Measurements from ENCODE around the gene TMEM221.
A peak's percentile ranks its signal among the peaks of the same experiment; 100 is the strongest.

TMEM221 gene

GRCh38 chr19:17482877-17483604 lies 34.6 kb upstream of the TMEM221 start:
- ChIA-PET CTCF (interaction anchor here (1.0 to 1.4 kb wide), 2 partner anchors 11 to 13 kb away, joined by 4 to 9 read pairs; no protein-coding TSS in a partner anchor), POLR2A (interaction anchor here (0.6 kb wide), 1 partner anchor 28 kb away, joined by 3 read pairs; no protein-coding TSS in a partner anchor)

DNA sequence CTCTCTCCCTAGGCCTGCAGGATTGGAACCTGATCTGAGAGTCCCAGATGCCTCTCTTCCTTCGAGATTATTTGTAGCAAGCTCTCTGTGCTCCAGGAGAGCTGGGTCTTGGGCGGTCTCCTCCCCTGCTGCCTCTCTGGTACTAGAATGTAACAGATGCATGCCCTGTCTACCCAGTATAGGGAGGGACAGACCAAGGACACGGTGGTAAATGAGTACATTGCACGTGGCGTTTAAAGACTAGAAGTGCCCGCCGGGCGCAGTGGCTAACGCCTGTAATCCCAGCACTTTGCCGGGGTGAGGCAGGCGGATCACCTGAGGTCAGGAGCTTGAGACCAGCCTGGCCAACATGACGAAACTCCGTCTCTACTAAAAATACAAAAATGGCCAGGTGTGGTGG lies 33.5 kb upstream of the TMEM221 start:
- Histone ChIP-seq H3K36me3 (ENCODE audit: control insufficient read depth in 2 of 2, insufficient read depth in 1 of 2, low read length in 2 of 2) (no peaks in the 10 kb centered on the region), H3K27ac (ENCODE audit: extremely low read depth, low read depth, low read length) (no peak overlapping the region), H3K4me3 (ENCODE audit: low read depth, low read length) (no peak overlapping the region), H3K9me3 (ENCODE audit: control insufficient read depth, insufficient read depth, low read depth, low read length) (no peaks in the 10 kb centered on the region), H3K4me1 (ENCODE audit: control insufficient read depth, insufficient read depth, low read length) (no peaks in the 10 kb centered on the region)
- ChIA-PET CTCF (interaction anchor here (0.6 to 1.0 kb wide), 3 partner anchors 10 to 1010 kb away, joined by 4 to 5 read pairs (median 4); no protein-coding TSS in a partner anchor), POLR2A (no interaction called here)
- TF ChIP-seq ZNF423 (tag by site-specific recombination; IDR thresholded peaks at IDR 0.05) (no peak), ZNF174 (tag by site-specific recombination; IDR thresholded peaks at IDR 0.05) (no peak), ZNF837 (tag by site-specific recombination; IDR thresholded peaks at IDR 0.05) (no peak), HOXD13 (CRISPR knock-in tag; IDR thresholded peaks at IDR 0.05; ENCODE audit: borderline replicate concordance) (no peak), ZFP3 (tag by site-specific recombination; IDR thresholded peaks at IDR 0.05; ENCODE audit: low read depth) (no peak), ZNF2 (tag by site-specific recombination; IDR thresholded peaks at IDR 0.05) (no peak), ZIC2 (tag by site-specific recombination; IDR thresholded peaks at IDR 0.05) (no peak), KLF7 (tag by site-specific recombination; IDR thresholded peaks at IDR 0.05; ENCODE audit: borderline replicate concordance) (no peak), ZNF214 (tag by site-specific recombination; IDR thresholded peaks at IDR 0.05; ENCODE audit: borderline replicate concordance) (no peak), ZNF404 (tag by site-specific recombination; IDR thresholded peaks at IDR 0.05) (no peak), BCL11B (tag by site-specific recombination; IDR thresholded peaks at IDR 0.05; ENCODE audit: low read depth) (no peak), ZNF610 (tag by site-specific recombination; IDR thresholded peaks at IDR 0.05; ENCODE audit: borderline replicate concordance) (no peak), ZNF274 (IDR thresholded peaks at IDR 0.05; ENCODE audit: low read length) (no peak), ZNF274 (tag by site-specific recombination; IDR thresholded peaks at IDR 0.05; ENCODE audit: borderline replicate concordance) (no peak), ZNF670 (tag by site-specific recombination; IDR thresholded peaks at IDR 0.05; ENCODE audit: low read depth) (no peak), ZNF112 (tag by site-specific recombination; IDR thresholded peaks at IDR 0.05) (no peak), ZBTB20 (tag by site-specific recombination; IDR thresholded peaks at IDR 0.05) (no peak)
- TF ChIP-seq, protein P1, sequence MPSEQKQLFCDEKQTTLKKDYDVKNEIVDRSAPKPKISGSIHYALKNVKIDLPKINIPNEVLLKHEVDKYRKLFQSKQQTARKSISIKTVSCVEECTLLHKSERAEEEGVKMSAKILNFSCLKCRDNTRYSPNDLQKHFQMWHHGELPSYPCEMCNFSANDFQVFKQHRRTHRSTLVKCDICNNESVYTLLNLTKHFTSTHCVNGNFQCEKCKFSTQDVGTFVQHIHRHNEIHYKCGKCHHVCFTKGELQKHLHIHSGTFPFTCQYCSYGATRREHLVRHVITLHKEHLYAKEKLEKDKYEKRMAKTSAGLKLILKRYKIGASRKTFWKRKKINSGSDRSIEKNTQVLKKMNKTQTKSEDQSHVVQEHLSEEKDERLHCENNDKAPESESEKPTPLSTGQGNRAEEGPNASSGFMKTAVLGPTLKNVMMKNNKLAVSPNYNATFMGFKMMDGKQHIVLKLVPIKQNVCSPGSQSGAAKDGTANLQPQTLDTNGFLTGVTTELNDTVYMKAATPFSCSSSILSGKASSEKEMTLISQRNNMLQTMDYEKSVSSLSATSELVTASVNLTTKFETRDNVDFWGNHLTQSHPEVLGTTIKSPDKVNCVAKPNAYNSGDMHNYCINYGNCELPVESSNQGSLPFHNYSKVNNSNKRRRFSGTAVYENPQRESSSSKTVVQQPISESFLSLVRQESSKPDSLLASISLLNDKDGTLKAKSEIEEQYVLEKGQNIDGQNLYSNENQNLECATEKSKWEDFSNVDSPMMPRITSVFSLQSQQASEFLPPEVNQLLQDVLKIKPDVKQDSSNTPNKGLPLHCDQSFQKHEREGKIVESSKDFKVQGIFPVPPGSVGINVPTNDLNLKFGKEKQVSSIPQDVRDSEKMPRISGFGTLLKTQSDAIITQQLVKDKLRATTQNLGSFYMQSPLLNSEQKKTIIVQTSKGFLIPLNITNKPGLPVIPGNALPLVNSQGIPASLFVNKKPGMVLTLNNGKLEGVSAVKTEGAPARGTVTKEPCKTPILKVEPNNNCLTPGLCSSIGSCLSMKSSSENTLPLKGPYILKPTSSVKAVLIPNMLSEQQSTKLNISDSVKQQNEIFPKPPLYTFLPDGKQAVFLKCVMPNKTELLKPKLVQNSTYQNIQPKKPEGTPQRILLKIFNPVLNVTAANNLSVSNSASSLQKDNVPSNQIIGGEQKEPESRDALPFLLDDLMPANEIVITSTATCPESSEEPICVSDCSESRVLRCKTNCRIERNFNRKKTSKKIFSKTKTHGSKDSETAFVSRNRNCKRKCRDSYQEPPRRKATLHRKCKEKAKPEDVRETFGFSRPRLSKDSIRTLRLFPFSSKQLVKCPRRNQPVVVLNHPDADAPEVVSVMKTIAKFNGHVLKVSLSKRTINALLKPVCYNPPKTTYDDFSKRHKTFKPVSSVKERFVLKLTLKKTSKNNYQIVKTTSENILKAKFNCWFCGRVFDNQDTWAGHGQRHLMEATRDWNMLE (tag by site-specific recombination; conservative IDR thresholded peaks at IDR 0.05; ENCODE audit: low read depth), result no peak

More at GRCh38 chr19:17482877-17483604, 34.6 kb upstream of the TMEM221 start:
- Histone ChIP-seq H3K9me3 (ENCODE audit: control insufficient read depth, insufficient read depth, low read depth, low read length) (no peaks in the 10 kb centered on the region), H3K4me1 (ENCODE audit: control insufficient read depth, insufficient read depth, low read length) (no peaks in the 10 kb centered on the region), H3K36me3 (ENCODE audit: control insufficient read depth in 2 of 2, insufficient read depth in 1 of 2, low read length in 2 of 2) (no peaks in the 10 kb centered on the region), H3K4me3 (ENCODE audit: low read depth, low read length) (no peak overlapping the region), H3K27ac (ENCODE audit: extremely low read depth, low read depth, low read length) (no peak overlapping the region)
- peak; percentile 86 for TF ChIP-seq ZFHX2 (tag by site-specific recombination; conservative IDR thresholded peaks at IDR 0.05)
- TF ChIP-seq HOXC10 (CRISPR knock-in tag; IDR thresholded peaks at IDR 0.05), result no peak
- TF ChIP-seq KLF1 (tag by site-specific recombination; IDR thresholded peaks at IDR 0.05), result no peak
- no peak for TF ChIP-seq ZBTB17 (tag by site-specific recombination; IDR thresholded peaks at IDR 0.05)
- TF ChIP-seq ZBTB10 (tag by site-specific recombination; IDR thresholded peaks at IDR 0.05), result no peak
- TF ChIP-seq ZNF24 (tag by site-specific recombination; IDR thresholded peaks at IDR 0.05), result peak; percentile 99
- TF ChIP-seq EGR2 (tag by site-specific recombination; IDR thresholded peaks at IDR 0.05; ENCODE audit: low read depth), result peak; percentile 81
- TF ChIP-seq ZNF248 (tag by site-specific recombination; IDR thresholded peaks at IDR 0.05), result no peak
- no peak for TF ChIP-seq REPIN1 (tag by site-specific recombination; IDR thresholded peaks at IDR 0.05; ENCODE audit: low read depth)
- TF ChIP-seq ZNF658 (tag by site-specific recombination; IDR thresholded peaks at IDR 0.05), result no peak
- TF ChIP-seq ZNF366 (tag by site-specific recombination; conservative IDR thresholded peaks at IDR 0.05), result peak; percentile 97

Measured in HEK293 (cell line).